ENCODE data around the gene OR2B2. TPM values are rescaled to one million over a fixed set of nuclear protein-coding genes. Genes with fewer than 3 reads are reported as not detected.
"Not testable (repeated sequence)": the region's sequence is repeated elsewhere in the genome, so short reads cannot be mapped to it uniquely, and the experiment has no call there.

The OR2B2 gene
- total and polyA plus RNA-seq, 2 of the 4 experiments (the other 2 are of a cell fraction), result not detected

DNA sequence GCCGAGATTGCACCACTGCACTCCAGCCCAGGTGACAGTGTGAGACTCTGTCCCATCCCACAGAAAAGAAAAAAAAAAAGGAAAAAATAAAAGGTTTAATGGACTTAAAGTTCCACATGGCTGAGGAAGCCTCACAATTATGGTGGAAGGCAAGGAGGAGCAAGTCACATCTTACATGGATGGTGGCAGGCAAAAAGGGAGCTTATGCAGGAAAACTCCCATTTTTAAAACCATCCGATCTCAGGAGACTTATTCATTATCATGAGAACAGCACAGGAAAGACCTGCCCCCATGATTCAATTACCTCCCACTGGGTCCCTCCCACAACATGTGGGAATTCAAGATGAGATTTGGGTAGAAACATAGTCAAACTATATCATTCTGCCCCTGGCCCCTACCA lies 15.8 kb upstream of the OR2B2 start:
- H3K9ac ChIP-seq (ENCODE audit: low read depth, low read length); intact Hi-C loops (cut with micrococcal nuclease); H4K8ac ChIP-seq (ENCODE audit: low read depth in 2 of 2, low read length in 2 of 2); POLR2A ChIA-PET (ENCODE audit: unreplicated experiment); BruUV-seq (replicated peaks); H3K4me3 ChIP-seq (ENCODE audit: insufficient read depth, low read depth, low read length); H2BK5ac ChIP-seq (ENCODE audit: low read depth, low read length, poor library complexity, severe bottlenecking); H2BK120ac ChIP-seq (ENCODE audit: low read depth, low read length); H3K36me3 ChIP-seq (ENCODE audit: control insufficient read depth, insufficient read depth, low read length); H3K9me1 ChIP-seq (ENCODE audit: insufficient read depth, low read length); H2AFZ ChIP-seq (replicated peaks; ENCODE audit: low read length, poor library complexity); H2AK5ac ChIP-seq (ENCODE audit: low read depth, low read length); H4K91ac ChIP-seq (ENCODE audit: insufficient read depth, low read depth, low read length); dilution Hi-C loops (cut with HindIII; ENCODE audit: low sequenced_read_pairs, unreplicated experiment); H3K27me3 ChIP-seq (ENCODE audit: control insufficient read depth, insufficient read depth, low read length); H2BK15ac ChIP-seq (ENCODE audit: low read depth, low read length); H4K20me1 ChIP-seq (ENCODE audit: insufficient read depth, low read length); H3K4ac ChIP-seq (ENCODE audit: low read depth, low read length); H3K9me3 ChIP-seq (ENCODE audit: control insufficient read depth, insufficient read depth, low read length); H2AK9ac ChIP-seq (replicated peaks; ENCODE audit: low read depth, low read length, poor library complexity); H3K27ac ChIP-seq (ENCODE audit: insufficient read depth, low read length); H3K4me1 ChIP-seq (ENCODE audit: control insufficient read depth, insufficient read depth, low read length); in situ Hi-C loops (cut with MboI; ENCODE audit: low sequenced_read_pairs); H3K79me1 ChIP-seq (ENCODE audit: low read depth in 1 of 2, low read length in 2 of 2); ATAC-seq (ENCODE audit: low read depth); H3K18ac ChIP-seq (ENCODE audit: low read depth, low read length); H2BK20ac ChIP-seq (ENCODE audit: low read depth, low read length); H3K4me2 ChIP-seq (ENCODE audit: low read depth, low read length); H4K5ac ChIP-seq (ENCODE audit: low read depth, low read length); H3K23ac ChIP-seq (ENCODE audit: low read depth, low read length); H3K56ac ChIP-seq (ENCODE audit: extremely low read depth, insufficient read depth, low read length); H3K14ac ChIP-seq (replicated peaks; ENCODE audit: low read depth, low read length); DNase-seq: not testable (repeated sequence)
- WGBS, 2 experiments (ENCODE audit: extremely low coverage in 2 of 2, insufficient read length in 1 of 2), result no CpG with 5 or more reads among the region's 2 CpGs
- CTCF ChIA-PET, result interaction anchor here (0.6 kb wide), 1 partner anchor 476 kb away, joined by 6 read pairs; no protein-coding TSS in a partner anchor

Data from IMR-90 (cell line).